OCI-LY3 (cell line): ENCODE data around the gene VDAC1.

ENCODE experiments used
- EZH2phosphoT487 ChIP-seq: fragments of 200-600 bp; shearing (Covaris generic); IDR thresholded peaks from 2 replicates; pipeline ENCODE4 v1.6.1; 2018; ENCODE audit warnings: antibody characterized with exemption, mixed run types, low read depth
- TF ChIP-seq, protein P1 (sequence below): fragments of 200-600, 300-600 bp; sonication (generic); IDR thresholded peaks from 2 replicates; pipeline ENCODE4 v1.5.1; 2014; ENCODE audit warnings: antibody characterized with exemption, low read length, low read depth

- TF ChIP-seq, protein P1, sequence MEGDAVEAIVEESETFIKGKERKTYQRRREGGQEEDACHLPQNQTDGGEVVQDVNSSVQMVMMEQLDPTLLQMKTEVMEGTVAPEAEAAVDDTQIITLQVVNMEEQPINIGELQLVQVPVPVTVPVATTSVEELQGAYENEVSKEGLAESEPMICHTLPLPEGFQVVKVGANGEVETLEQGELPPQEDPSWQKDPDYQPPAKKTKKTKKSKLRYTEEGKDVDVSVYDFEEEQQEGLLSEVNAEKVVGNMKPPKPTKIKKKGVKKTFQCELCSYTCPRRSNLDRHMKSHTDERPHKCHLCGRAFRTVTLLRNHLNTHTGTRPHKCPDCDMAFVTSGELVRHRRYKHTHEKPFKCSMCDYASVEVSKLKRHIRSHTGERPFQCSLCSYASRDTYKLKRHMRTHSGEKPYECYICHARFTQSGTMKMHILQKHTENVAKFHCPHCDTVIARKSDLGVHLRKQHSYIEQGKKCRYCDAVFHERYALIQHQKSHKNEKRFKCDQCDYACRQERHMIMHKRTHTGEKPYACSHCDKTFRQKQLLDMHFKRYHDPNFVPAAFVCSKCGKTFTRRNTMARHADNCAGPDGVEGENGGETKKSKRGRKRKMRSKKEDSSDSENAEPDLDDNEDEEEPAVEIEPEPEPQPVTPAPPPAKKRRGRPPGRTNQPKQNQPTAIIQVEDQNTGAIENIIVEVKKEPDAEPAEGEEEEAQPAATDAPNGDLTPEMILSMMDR, result no peak
- TF ChIP-seq EZH2phosphoT487, result no peak
These were observed 32.4 kb upstream of the VDAC1 start for GRCh38 chr5:134037160-134037559.
